ENCODE data around the gene FOCAD. TPM values are rescaled to one million over a fixed set of nuclear protein-coding genes. Genes with fewer than 3 reads are reported as not detected.

The FOCAD gene
- total RNA-seq, 1 donor from 2014 or later, result 38.3 TPM

DNA sequence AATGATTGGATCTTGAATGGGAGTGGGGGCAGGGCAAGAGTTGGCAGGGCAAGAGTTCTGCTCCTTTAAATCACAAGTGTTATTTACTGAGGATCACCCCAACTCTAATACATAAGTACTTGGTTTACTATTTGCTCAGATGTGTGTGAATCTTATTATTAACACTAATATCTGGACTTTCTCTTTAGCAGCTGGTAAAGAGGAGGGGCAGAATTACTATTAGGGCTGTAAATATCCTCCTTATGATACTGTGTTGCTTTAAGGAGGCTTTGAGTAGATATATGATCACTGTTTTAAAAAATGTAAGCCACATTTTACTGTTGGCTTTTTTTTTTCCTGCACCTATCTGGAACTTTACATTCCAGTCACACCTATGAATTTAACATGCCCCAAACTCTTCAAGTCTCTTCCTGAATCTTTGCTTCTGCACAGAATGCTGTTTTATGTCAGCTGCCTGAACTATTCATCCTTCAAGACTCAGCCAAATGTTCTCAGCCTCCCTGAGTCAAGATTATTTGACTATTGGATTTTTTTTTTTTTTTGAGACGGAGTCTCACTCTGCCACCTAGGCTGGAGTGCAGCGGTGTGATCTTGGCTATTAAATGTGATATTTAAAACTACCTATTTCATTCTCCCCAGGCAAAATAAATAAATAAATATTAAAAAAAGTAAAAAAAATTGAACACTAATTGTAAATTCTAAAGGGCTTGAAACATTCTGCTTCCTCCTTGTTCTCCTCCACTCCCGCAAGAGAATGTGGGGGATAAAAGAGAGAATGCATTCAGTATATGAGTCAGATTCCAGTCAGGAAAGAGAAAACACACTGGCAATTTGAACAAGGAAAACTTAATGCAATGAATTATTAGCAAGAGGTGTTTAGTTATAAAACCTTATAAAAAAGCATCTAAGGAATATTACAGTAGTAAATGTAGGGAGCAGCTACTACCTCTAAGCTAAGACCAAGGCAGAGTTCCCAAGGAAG is 99.3 kb downstream of the FOCAD start:
- intact Hi-C loops (cut with DNase I), result no loop called here
- no peak for DNase-seq (ENCODE audit: low spot score)

DNA sequence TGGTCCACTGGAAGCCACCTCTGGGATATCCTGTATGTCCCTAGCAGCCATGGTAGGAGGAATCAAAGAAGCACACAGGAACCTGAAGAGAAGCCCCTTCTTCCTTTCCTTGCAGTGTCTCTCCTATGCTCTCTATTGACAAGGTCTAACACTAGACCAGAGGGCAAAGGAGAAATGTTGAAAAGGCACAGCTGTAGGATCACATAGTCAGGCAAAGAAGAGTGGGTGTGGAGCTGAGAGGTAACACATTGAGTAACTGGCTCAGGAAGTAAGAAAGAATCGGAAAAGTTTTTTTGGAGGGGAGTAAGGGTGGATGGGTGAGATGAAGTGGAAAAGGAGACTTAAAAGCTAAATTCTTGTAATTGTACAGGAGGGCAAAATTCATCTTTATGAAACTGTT is 100.1 kb downstream of the FOCAD start:
- no peak for DNase-seq (ENCODE audit: low spot score)
- intact Hi-C loops (cut with DNase I), result no loop called here

DNA sequence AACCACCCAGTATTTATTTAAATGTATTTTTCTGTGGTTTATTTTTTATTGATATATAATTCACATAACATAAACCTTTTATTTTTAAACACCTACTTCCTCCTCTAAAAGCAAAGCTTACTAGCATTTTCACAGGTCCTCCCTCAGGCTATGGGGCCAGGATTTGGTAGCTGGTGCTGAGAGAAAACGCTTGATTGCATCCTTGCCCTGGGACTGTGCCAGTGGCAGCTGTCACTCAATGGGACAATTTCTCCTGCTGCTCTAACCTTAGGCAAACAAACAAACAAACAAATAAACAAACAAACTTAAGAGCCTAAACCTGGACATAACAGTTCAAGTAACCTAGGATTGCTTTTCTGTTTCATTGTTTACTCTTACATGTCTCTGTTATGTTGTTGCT is 102.7 kb downstream of the FOCAD start:
- no peak for DNase-seq (ENCODE audit: low spot score)
- intact Hi-C loops (cut with DNase I), result no loop called here

DNA sequence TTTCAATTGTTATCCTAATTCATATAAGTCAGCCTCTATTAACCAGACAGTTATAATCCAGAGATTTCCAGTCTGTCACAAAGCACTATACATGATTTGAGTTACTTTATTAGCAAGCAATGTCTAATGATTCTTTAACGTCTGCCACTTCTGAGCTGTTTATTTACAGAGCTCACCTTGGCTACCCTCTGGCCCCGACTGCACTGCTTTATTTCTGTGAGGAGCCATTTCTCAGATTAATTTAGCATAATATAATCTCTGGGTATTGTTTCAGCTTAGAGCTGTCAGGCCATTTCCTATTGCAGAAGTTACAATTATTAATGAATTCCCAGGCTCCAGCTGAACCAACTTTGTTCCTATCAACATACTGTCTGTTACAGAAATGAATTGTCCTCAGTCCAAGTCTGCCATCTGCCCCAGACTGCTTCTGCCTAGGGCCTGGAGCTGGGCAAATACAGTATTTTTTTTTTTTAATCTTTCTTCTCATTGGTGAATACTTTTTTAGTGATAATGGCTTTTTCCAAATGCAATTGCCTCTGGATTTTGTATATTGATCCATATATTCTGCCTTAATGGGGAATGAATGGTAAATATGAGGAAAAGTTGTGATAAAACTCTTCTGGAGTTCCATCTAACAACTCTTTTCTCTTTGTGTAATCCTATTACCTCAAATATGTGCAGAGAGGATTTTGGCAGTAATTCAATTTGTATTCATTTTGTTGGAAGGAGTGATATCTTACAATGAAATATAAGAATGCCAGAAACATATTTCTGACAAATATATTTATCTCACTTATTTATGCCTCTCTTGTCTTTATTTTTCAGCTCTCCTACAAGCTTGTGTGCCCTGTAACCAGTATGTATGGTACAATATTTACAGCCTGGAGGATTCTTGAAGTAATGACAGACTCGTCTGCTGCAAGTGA is 104.7 kb downstream of the FOCAD start:
- no peak for DNase-seq (ENCODE audit: low spot score)
- intact Hi-C loops (cut with DNase I), result no loop called here

DNA sequence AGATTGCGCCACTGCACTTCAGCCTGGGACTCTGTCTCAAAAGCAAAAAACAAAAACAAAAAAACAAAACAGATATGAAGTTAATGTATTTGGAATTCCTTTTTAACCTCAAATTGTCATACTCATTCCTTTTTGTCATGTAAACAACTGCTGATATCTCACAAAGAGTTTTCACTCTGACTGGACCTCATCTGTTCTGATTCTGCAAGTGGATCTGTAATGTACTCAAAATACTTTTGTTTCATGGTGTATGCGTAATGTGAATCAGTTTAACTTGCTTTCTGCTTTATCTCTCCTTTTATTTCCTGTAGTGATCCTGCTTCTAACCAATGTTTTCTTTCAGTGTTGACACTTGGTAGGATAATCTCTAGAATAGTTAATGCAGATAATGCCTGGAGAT is 106.7 kb downstream of the FOCAD start:
- intact Hi-C loops (cut with DNase I), result no loop called here
- DNase-seq (ENCODE audit: low spot score), result no peak

DNA sequence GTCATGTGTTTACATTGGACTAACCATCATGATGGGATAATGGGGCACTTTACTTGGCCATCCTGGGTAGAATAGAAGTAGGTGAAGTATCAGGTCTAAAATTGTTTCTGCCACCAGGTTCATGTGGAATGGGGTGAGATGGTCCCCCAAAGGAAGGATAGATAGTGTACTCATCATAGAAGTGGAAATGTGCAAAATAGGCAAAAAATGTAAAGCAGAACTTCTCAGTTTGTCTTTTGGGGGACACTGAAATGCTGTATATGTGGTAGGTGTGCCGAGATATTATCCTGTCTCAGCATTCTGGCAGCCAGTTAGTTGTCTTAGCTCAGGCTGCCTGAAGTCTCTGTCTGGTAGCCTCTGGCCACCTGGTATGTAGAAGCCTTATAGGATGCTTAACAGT is 107.6 kb downstream of the FOCAD start:
- intact Hi-C loops (cut with DNase I), result no loop called here
- no peak for DNase-seq (ENCODE audit: low spot score)

DNA sequence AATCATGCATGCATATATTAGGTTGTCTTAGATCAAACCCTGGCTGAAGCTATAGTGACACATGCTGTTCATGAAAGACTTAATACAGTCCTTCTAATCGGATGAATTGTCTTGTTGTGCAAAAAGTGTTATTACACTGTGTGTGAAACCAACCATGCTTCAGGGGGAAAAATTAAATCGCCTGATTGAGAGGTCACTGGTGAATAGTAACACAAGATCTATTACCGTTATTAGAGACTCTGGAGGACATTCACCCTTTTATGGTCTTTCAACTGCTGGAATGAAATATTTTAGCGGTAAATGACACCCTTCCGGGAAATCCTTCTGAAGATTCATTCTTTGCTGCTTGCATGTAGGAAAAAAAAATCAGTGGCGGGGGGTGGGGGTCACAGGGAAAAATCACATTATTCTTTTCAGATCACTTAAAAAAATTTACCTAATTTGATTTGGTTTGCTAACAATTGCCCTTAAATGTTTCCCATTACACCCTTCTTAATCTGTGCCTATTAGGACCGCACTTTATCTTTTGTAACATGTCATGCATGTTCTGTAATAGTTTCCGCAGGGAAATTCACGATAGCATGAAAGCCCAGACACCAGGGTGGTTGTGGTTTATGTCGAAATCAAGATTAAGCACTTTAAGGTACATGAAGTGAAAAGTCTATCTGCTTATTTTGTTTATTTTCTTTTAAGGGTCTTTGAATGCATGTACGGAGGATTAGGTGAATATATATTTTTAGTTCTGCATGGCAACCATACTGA is 120.6 kb downstream of the FOCAD start:
- DNase-seq (ENCODE audit: low spot score), result no peak
- intact Hi-C loops (cut with DNase I), result no loop called here

DNA sequence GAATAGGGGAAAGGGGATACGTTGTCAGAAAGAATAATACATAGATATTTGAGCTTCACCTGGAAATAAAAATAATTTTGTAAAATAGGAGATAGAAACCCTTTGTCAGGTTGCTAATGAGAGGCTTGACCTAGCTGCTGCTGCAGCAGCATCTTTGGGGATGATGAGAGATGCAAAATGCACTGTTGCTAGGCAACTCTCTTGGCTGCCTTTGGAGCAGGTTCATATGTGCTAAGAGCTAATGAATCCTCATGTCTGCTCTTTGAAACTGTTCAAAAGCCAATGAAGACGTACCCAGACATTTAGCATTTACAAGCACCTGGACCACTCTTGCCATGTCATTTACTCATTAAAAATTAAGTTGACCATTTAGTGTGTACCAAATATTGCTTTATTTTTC is 121.7 kb downstream of the FOCAD start:
- intact Hi-C loops (cut with DNase I), result no loop called here
- DNase-seq (ENCODE audit: low spot score), result no peak

DNA sequence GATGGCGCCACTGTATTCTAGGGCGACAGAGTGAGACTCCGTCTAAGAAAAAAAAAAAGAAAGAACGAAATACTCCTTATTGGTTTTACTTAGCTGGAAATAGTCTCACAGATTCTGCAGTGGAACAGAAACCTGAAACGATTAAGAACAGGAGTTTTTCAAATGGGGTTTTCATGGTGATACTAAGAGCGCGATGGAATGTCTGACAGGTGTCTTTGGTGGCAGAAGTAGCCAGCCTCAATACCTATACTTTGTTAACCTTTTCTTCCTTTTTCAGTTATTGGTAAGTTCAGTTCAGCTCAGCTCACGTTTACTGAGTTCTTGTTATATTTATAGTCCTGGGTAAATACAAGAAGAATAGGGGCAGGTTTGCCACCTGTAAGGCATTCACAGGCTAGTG is 123.9 kb downstream of the FOCAD start:
- no peak for DNase-seq (ENCODE audit: low spot score)
- intact Hi-C loops (cut with DNase I), result no loop called here

DNA sequence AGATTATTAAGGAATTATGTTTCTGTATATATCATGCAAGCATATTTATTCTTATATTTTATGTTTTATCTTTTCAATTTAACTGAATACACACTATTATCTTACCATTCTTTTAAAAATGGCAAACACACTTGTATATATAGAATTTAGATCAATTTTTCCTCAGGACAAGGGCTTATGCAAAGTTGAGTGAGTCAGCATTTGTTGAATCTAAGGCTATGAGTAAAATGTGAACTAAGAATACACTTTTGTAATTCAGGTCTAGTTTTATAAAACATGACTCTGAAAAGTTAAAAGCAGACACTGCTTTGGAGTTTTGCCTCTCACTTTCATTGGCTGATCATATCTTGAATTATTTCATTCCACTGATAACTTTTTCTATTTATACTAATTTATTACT is 127.8 kb downstream of the FOCAD start:
- no peak for DNase-seq (ENCODE audit: low spot score)
- intact Hi-C loops (cut with DNase I), result no loop called here

DNA sequence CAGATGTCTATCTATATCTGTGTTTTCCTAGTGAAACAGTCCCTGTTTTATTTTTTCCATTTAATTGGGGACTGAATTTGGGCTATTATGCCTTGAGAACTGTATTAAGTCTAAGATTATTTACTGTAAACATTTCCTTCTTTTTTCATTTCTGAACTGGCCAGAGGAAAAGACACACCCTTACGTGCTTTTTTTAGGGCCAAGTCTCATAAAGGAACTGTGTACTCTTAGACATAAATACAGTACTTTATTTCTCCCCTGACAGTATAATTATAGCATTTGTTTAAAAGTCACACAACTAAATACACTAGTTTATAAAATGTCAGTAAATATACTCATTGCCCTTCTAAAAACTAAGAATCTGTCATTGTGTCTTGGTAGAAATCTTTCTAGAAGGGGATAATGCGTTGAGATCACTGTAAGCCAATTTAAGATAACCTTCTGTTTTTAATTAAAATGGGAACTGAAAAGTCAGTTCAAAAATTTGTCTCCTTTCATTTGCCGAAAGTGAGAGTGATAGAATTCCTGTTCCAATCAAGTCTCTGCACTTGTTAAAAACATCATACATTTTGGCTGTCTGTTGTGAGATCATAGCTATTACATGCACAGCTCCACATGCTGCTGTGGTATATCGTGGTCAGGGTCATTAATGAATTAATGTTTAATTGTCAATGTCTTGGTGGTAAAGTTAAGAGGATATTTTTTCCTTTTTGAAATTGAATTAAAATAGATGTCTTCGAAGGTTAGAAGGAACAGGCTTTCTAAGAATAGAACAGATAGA is 132.1 kb downstream of the FOCAD start:
- intact Hi-C loops (cut with DNase I), result no loop called here
- no peak for DNase-seq (ENCODE audit: low spot score)

DNA sequence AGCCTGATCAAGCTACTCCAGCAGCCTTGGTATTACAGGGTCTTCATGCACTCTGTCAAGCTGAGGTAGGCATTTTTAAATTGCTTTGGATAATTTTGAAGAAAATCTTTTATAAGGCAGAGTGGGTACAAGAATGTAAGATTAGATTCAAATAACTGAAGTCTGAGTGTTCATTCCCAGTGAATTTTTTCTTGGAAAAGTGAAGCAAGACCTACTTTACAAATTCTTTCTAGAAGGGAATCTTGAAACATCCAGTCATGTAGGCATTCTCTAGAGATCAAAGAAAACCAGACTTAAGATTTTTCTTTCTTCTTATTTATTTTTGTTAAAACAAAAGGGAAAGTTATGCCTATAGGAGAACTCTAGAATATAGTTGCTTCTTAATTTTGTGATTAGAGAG is 139.0 kb downstream of the FOCAD start:
- intact Hi-C loops (cut with DNase I), result no loop called here
- DNase-seq (ENCODE audit: low spot score), result no peak

DNA sequence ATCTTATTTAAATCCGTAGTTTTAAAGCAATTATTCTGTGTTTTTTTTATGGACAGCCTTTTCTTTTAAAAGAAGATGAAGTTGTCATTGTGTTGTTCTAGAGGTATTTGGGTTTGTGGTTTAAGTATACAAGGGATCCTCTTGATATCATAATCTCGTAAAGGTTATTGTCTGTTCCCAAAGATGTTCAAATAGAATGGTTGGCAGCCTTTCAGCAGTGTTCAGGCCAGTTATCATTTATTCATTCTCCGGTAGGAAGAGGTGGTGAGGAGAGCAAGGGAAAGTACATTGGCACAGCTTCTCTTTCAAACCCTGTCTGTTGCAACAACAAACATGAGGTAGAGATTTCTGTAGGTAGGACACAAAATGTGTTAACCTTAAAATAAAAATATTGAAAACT is 147.0 kb downstream of the FOCAD start:
- no peak for DNase-seq (ENCODE audit: low spot score)
- intact Hi-C loops (cut with DNase I), result no loop called here

DNA sequence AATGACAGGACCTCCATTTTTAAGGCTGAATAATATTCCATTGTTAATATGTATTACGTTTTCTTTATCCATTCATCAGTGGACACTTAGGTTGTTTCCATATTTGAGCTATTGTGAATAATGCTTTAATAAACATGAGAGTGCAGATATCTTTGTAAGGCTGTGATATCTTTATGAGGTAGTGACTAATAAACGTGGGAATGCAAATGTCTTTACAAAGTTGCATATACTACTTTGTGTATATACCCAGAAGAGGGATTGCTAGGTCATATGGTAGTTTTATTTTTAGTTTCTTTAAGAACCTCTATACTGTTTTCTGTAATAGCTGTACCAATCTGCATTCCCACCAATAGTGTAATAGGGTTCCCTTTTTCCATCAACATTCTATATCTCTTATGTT is 148.7 kb downstream of the FOCAD start:
- intact Hi-C loops (cut with DNase I), result no loop called here
- DNase-seq (ENCODE audit: low spot score), result no peak

DNA sequence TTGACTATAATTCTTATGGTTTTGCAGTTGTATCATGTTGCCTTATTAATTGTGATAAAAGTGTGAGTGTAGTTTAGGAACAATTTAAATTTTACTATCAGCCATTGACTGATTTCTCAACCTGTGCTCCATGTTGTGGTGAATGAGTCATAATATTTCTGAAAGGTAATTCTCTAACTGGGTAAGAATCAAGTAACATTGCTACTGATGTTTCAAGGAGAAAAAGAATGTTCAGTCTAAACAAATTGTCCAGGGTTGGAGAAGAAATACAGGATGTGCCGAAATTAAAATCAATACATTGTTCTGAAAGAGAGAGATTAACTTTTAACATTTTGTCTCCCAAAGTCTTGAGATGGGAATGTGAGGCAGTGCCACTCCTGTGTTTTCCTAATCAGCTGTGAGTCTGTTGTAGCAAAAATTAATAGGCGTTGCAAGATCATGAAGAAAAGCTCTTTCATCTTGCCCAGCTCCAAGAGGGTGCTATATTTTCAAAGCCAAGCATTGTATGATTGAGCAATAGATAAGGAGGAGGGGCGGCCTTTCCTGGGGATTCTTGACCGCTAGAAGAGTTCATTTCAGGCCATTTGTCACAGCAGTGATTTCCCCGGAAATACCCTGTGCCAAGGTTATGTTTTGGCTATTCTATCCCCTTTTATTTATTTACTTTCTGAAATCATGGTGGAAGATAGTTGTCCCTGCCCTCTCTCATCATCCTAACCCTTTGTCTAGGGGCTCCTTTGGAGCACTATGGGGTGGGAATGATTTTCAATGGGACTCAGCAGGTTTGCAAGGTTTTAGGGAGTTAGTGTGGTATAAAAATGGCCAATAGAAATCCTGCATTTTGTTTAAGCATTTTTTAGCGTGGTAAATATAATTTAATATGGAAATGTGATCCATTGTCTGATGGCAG is 151.6 kb downstream of the FOCAD start:
- DNase-seq (ENCODE audit: low spot score), result no peak
- intact Hi-C loops (cut with DNase I), result no loop called here

DNA sequence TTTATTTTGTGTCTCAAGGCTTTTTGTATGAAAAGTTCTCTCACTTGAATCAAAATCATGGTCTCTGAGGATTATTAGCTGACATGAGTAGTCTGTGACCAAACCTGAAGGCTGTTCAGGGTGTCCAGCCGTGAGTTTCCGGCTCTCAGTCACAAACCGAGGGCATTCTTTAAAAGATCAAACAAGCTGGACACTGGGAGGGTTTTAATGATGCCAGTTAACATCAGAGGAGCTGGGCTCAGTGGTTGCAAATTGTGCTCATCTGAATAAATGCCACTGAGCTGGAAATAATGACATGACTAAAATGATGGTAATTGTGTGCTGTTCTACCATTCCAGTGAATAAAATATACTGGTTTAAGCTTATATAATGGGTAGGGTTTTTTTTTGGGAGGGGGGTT is 153.1 kb downstream of the FOCAD start:
- intact Hi-C loops (cut with DNase I), result no loop called here
- no peak for DNase-seq (ENCODE audit: low spot score)

DNA sequence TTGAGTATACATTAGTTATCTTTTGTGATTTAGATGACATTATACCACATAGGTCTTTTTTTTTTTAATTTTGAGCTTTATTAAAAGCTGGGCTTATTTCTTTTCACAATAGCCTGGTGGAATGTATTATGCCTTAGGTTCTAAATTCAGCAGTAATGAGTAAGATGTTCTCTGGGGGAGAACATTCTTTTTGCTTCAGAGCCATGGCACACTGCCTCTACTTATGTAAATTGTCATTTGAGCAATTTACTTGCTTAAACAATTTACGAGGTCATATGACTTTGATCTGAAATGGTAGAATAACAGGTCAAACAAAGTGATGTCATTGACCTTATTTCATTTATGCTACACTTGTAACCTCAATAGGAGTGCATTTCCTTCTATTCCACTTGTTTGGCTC is 154.2 kb downstream of the FOCAD start:
- intact Hi-C loops (cut with DNase I), result no loop called here
- no peak for DNase-seq (ENCODE audit: low spot score)

DNA sequence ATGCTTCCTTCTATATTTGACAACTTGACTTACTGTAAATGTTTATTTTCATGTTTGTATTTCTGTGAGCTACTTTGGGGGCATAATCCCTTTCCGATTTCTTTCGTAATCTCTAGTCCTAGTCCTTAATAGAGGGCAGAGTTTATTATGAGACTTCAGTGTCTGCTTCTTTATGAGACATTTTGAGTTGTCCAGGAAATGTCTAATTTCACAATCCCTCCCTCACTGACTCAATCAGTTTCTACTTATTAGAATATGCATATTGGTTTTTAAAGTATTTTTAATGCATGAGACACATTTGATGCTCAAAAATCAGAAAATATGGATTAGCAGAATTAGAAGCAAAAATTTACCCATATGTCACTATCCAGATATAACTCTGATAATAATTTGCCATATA is 160.9 kb downstream of the FOCAD start:
- DNase-seq (ENCODE audit: low spot score), result no peak
- intact Hi-C loops (cut with DNase I), result no loop called here
